ENCODE measurements around the gene CPXM2. TPM values are rescaled to one million over a fixed set of nuclear protein-coding genes. Genes with fewer than 3 reads are reported as not detected.

The CPXM2 gene
- total RNA-seq, 1 experiment from 2014 or later = not detected

DNA sequence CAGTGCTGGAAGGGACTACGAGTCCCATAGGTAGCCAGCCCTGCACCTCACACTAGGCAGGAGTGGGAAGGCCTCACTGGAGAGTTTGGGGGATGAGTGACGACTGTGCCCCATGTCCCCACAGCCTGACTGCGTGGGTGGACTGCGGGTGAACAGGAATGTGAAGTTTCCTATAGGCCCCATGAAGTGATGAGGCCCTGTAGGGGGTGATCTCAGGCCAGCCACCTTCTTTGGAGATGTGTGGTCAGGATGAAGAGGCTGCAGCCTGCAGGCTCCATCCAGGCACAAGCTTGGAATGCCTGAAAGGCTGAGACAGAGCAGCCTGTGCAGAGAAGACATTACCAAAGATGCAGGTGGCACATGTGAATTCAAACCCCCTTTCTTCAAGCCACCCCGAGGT, 94.9 kb downstream of the CPXM2 start:
- Histone ChIP-seq H3F3A (ENCODE audit: low read length, unreplicated experiment) (no peaks in the 10 kb centered on the region), H3K9ac (ENCODE audit: low read length) (no peak overlapping the region), H2AFZ (ENCODE audit: low read length) (no peak overlapping the region), H3K4me3 (ENCODE audit: low read length) (no peak overlapping the region), H3K27ac (ENCODE audit: low read length) (no peak overlapping the region), H3K79me2 (ENCODE audit: low read length) (no peaks in the 10 kb centered on the region), H3K36me3 (ENCODE audit: low read depth, low read length) (no peaks in the 10 kb centered on the region), H3K9me3 (ENCODE audit: low read length) (no peaks in the 10 kb centered on the region), H3K27me3 (ENCODE audit: low read length) (peaks cover 27% of the 10 kb centered on the region), H4K20me1 (ENCODE audit: low read length) (no peaks in the 10 kb centered on the region), H3K9me2 (replicated peaks; ENCODE audit: low read length) (no peaks in the 10 kb centered on the region), H3K4me2 (ENCODE audit: low read length) (no peak overlapping the region), H3K4me1 (ENCODE audit: insufficient read depth, low read length) (no peaks in the 10 kb centered on the region)
- POLR2A ChIA-PET (ENCODE audit: unreplicated experiment) = no interaction called here
- CTCF ChIA-PET = no interaction called here
- intact Hi-C loops (cut with micrococcal nuclease) = no loop called here
- ATAC-seq (no peak), DNase-seq (no peak)
- TF ChIP-seq, protein P1, sequence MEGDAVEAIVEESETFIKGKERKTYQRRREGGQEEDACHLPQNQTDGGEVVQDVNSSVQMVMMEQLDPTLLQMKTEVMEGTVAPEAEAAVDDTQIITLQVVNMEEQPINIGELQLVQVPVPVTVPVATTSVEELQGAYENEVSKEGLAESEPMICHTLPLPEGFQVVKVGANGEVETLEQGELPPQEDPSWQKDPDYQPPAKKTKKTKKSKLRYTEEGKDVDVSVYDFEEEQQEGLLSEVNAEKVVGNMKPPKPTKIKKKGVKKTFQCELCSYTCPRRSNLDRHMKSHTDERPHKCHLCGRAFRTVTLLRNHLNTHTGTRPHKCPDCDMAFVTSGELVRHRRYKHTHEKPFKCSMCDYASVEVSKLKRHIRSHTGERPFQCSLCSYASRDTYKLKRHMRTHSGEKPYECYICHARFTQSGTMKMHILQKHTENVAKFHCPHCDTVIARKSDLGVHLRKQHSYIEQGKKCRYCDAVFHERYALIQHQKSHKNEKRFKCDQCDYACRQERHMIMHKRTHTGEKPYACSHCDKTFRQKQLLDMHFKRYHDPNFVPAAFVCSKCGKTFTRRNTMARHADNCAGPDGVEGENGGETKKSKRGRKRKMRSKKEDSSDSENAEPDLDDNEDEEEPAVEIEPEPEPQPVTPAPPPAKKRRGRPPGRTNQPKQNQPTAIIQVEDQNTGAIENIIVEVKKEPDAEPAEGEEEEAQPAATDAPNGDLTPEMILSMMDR (conservative IDR thresholded peaks at IDR 0.05; ENCODE audit: low read depth, low read length) = no peak
- TF ChIP-seq EZH2 (IDR thresholded peaks at IDR 0.05; ENCODE audit: low read length, unreplicated experiment) = no peak
- TF ChIP-seq EZH2phosphoT487 (IDR thresholded peaks at IDR 0.05; ENCODE audit: borderline replicate concordance, low read length) = no peak
- no TSS peak for BruUV-seq (replicated peaks)

DNA sequence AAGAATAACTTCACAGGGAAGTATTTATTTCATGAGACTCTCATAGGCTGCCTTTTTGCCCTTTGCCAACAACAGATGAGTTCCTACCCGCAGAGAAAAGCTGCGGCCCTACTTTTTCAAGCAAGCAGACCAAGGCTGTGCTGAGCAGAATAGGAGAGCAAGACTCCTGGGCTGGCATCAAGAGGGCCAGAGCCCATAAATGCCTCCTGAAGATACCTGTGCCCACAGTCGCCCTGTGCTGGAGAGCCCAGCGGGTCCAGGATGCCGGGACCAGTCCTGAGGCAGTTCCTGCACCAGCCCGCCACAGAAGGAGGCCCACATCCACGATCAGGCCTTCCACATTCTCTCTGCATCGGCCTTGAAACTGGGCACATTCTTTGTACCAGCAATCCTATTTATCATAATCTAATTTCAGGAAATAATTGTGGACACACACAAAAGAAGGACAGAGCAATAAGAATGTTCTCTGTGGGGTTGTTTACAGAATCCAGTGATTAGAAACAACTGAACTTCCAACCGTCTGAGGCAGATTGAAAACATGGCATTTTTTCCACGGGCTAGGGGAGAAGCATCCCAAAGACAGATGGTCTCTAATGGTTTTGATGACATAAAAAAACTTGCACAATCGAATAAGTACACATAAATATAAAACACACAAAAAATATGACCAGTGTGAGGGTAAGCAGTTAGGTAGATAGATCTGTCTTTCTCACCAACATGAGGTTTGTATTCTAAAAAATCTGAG, 95.6 kb downstream of the CPXM2 start:
- no peak overlapping the region for H3K9ac ChIP-seq (ENCODE audit: low read length)
- no peaks in the 10 kb centered on the region for H3K9me2 ChIP-seq (replicated peaks; ENCODE audit: low read length)
- H3K27me3 ChIP-seq (ENCODE audit: low read length) = peaks cover 28% of the 10 kb centered on the region
- TF ChIP-seq EZH2phosphoT487 (IDR thresholded peaks at IDR 0.05; ENCODE audit: borderline replicate concordance, low read length) (no peak), EZH2 (IDR thresholded peaks at IDR 0.05; ENCODE audit: low read length, unreplicated experiment) (no peak)
- TF ChIP-seq, protein P1 (conservative IDR thresholded peaks at IDR 0.05; ENCODE audit: low read depth, low read length) = no peak
- DNase-seq (no peak), ATAC-seq (no peak)
- POLR2A ChIA-PET (ENCODE audit: unreplicated experiment) = no interaction called here
- H3K79me2 ChIP-seq (ENCODE audit: low read length) = no peaks in the 10 kb centered on the region
- H3K4me1 ChIP-seq (ENCODE audit: insufficient read depth, low read length) = no peaks in the 10 kb centered on the region
- H3K36me3 ChIP-seq (ENCODE audit: low read depth, low read length) = no peaks in the 10 kb centered on the region
- H2AFZ ChIP-seq (ENCODE audit: low read length) = no peak overlapping the region
- no peaks in the 10 kb centered on the region for H4K20me1 ChIP-seq (ENCODE audit: low read length)
- intact Hi-C loops (cut with micrococcal nuclease) = no loop called here
- CTCF ChIA-PET = no interaction called here
- no TSS peak for BruUV-seq (replicated peaks)
- H3K9me3 ChIP-seq (ENCODE audit: low read length) = no peaks in the 10 kb centered on the region
- no peaks in the 10 kb centered on the region for H3F3A ChIP-seq (ENCODE audit: low read length, unreplicated experiment)
- no peak overlapping the region for H3K27ac ChIP-seq (ENCODE audit: low read length)
- H3K4me2 ChIP-seq (ENCODE audit: low read length) = no peak overlapping the region
- no peak overlapping the region for H3K4me3 ChIP-seq (ENCODE audit: low read length)

DNA sequence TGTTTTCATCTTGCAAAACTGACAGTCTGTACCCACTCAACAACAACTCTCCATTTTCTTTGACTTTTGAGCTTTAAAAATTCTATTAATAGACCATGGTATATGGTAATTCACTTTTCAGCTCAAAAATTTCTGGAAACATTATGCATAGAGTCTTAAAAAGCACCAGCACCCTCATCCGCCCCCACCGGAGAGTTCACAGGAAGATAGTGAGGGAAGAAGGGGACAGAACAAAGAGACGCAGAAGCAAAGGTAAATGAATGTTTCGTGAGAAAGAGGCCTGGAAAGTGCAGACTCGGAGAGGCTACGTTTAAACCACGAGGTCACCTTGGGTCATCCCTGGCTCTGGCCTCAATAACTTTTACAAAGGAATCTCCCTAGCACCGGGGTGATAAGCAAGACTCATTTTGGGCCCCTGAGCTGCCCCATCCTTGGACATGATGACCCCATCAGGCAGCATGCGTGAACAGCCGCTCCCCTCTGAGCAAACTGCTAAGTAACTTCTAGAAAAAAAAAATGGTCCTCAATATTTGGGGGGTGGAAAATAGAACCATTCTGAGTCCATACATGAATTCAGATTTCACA, 96.3 kb downstream of the CPXM2 start:
- ChIA-PET POLR2A (ENCODE audit: unreplicated experiment) (no interaction called here), CTCF (no interaction called here)
- H2AFZ ChIP-seq (ENCODE audit: low read length) = no peak overlapping the region
- no peaks in the 10 kb centered on the region for H3K4me1 ChIP-seq (ENCODE audit: insufficient read depth, low read length)
- no peaks in the 10 kb centered on the region for H3K79me2 ChIP-seq (ENCODE audit: low read length)
- intact Hi-C loops (cut with micrococcal nuclease) = no loop called here
- TF ChIP-seq, protein P1 (conservative IDR thresholded peaks at IDR 0.05; ENCODE audit: low read depth, low read length) = no peak
- TF ChIP-seq EZH2phosphoT487 (IDR thresholded peaks at IDR 0.05; ENCODE audit: borderline replicate concordance, low read length) (no peak), EZH2 (IDR thresholded peaks at IDR 0.05; ENCODE audit: low read length, unreplicated experiment) (no peak)
- no peaks in the 10 kb centered on the region for H3F3A ChIP-seq (ENCODE audit: low read length, unreplicated experiment)
- H3K4me2 ChIP-seq (ENCODE audit: low read length) = no peak overlapping the region
- H3K27me3 ChIP-seq (ENCODE audit: low read length) = peaks cover 26% of the 10 kb centered on the region
- no peak overlapping the region for H3K4me3 ChIP-seq (ENCODE audit: low read length)
- no TSS peak for BruUV-seq (replicated peaks)
- no peaks in the 10 kb centered on the region for H3K36me3 ChIP-seq (ENCODE audit: low read depth, low read length)
- ATAC-seq = no peak
- no peak overlapping the region for H3K27ac ChIP-seq (ENCODE audit: low read length)
- H4K20me1 ChIP-seq (ENCODE audit: low read length) = no peaks in the 10 kb centered on the region
- no peak overlapping the region for H3K9ac ChIP-seq (ENCODE audit: low read length)
- H3K9me3 ChIP-seq (ENCODE audit: low read length) = no peaks in the 10 kb centered on the region
- H3K9me2 ChIP-seq (replicated peaks; ENCODE audit: low read length) = no peaks in the 10 kb centered on the region
- DNase-seq = no peak
